ENCODE measurements around the gene LPP.

DNA sequence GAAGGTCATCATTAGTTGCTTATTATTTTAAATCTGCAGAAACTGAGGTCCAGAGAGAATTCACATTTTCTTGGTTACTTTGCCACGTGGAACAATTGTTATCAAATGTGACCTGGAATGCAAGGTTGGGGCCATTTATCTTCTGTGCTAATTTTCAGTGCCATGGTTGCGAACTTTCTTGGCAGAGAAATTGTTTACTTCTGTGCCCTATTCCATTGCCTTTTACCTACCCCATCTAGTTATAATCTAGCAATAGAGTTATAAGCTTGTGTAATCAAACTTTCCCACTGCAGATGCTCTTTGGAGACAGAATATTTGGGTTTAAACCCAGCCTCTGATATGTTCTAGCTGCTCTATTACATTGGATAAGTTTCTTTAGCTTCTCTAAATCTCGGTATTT lies 242.9 kb downstream of the LPP start:
- TF ChIP-seq ZKSCAN1 (IDR thresholded peaks at IDR 0.05; ENCODE audit: low read length): no peak
- no peak for TF ChIP-seq ZBTB8A (CRISPR knock-in tag; IDR thresholded peaks at IDR 0.05; ENCODE audit: borderline replicate concordance, low read depth)
